Measurements from ENCODE around the gene GRIK4. TPM values are rescaled to one million over a fixed set of nuclear protein-coding genes. Genes with fewer than 3 reads are reported as not detected.
A peak's percentile ranks its signal among the peaks of the same experiment; 100 is the strongest.

The GRIK4 gene
- total and polyA plus RNA-seq, 2 of the 4 experiments (the other 2 are of a cell fraction), result 0.18 to 0.38 TPM

DNA sequence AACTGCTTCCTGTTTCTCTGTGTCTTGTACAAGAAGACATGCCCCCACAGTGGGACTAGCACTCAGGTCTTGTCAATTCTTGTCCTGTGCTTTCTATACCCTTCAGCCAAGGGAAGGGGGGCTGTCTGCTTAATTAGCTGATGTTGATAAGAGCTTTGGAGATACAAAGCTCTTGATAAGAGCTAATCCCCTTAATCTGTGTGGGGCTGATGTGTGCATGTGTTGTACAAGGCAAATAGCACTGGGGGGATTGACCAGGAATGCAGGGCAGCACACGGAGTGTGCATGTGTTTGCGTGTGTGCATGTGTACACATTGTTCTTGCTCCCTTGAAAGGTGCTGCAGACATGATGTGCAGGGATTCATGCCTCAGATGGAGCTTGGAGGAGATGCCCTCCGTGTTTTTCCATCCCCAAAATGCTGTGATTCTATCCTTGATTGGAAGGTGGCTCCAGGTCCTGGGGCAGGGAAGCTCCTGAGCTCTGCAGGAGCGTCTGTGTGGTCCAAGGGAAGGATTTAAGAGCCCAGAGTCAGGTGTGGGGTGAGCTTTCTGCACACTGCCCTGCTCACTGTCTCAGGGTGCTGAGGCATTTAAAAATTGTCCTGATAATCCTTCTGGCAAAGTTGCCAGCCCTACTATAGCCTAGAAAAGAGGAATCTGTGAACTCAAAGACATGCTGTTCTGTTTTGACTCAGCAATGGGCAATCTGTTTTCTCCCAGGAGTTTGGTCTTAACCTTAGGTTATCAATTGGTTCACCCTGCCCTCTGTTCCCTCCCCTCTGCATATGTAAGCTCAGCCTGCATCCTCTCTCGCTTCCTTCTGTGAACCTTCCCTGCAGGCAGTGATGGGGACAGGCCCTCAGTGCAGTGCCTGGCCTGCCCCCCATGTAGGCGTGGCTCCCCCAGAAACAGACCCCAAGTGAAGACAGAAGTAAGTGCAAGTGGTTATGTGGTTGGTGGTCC lies 102.0 kb downstream of the GRIK4 start:
- Histone ChIP-seq H3K27ac (ENCODE audit: insufficient read depth, low read length) (peak overlapping the region; percentile 27; the same call in 1 of the 2 replicates), H3K14ac (replicated peaks; ENCODE audit: low read depth, low read length) (no peak overlapping the region), H4K20me1 (ENCODE audit: insufficient read depth, low read length) (no peaks in the 10 kb centered on the region), H2AK5ac (ENCODE audit: low read depth, low read length) (no peak overlapping the region), H3K18ac (ENCODE audit: low read depth, low read length) (peak overlapping the region; percentile 6; the same call in 1 of the 2 replicates), H3K79me1 (ENCODE audit: low read depth in 1 of 2, low read length in 2 of 2) (no peaks in the 10 kb centered on the region), H2BK5ac (ENCODE audit: low read depth, low read length, poor library complexity, severe bottlenecking) (no peak overlapping the region), H4K8ac (ENCODE audit: low read depth in 2 of 2, low read length in 2 of 2) (no peak overlapping the region), H3K4me1 (ENCODE audit: control insufficient read depth, insufficient read depth, low read length) (peaks cover 14% of the 10 kb centered on the region; the same call in 1 of the 2 replicates), H3K4me2 (ENCODE audit: low read depth, low read length) (peak overlapping the region; percentile 17; the same call in 1 of the 2 replicates), H2BK15ac (ENCODE audit: low read depth, low read length) (no peak overlapping the region), H3K56ac (ENCODE audit: extremely low read depth, insufficient read depth, low read length) (no peak overlapping the region), H3K23ac (ENCODE audit: low read depth, low read length) (no peak overlapping the region), H3K27me3 (ENCODE audit: control insufficient read depth, insufficient read depth, low read length) (no peaks in the 10 kb centered on the region), H2BK20ac (ENCODE audit: low read depth, low read length) (no peak overlapping the region), H2AFZ (replicated peaks; ENCODE audit: low read length, poor library complexity) (peak overlapping the region; percentile 4), H3K4ac (ENCODE audit: low read depth, low read length) (no peak overlapping the region), H4K5ac (ENCODE audit: low read depth, low read length) (no peak overlapping the region; the same call in 1 of the 2 replicates), H3K9me3 (ENCODE audit: control insufficient read depth, insufficient read depth, low read length) (peaks cover 2% of the 10 kb centered on the region; the same call in 1 of the 2 replicates), H4K91ac (ENCODE audit: insufficient read depth, low read depth, low read length) (no peak overlapping the region; the same call in 1 of the 2 replicates), H3K9ac (ENCODE audit: low read depth, low read length) (no peak overlapping the region), H3K4me3 (ENCODE audit: insufficient read depth, low read depth, low read length) (no peak overlapping the region), H2BK120ac (ENCODE audit: low read depth, low read length) (no peak overlapping the region), H3K9me1 (ENCODE audit: insufficient read depth, low read length) (no peaks in the 10 kb centered on the region), H3K36me3 (ENCODE audit: control insufficient read depth, insufficient read depth, low read length) (no peaks in the 10 kb centered on the region), H2AK9ac (replicated peaks; ENCODE audit: low read depth, low read length, poor library complexity) (no peak overlapping the region)
- no TSS peak for BruUV-seq (replicated peaks)
- TF ChIP-seq BHLHE40 (IDR thresholded peaks at IDR 0.05; ENCODE audit: low read depth, low read length) (no peak), CHD1 (IDR thresholded peaks at IDR 0.05; ENCODE audit: low read depth, low read length) (no peak)
- ATAC-seq (ENCODE audit: low read depth), result peak; percentile 22; the same call in 1 of the 2 replicates
- intact Hi-C loops (cut with micrococcal nuclease), result no loop called here
- in situ Hi-C loops (cut with MboI; ENCODE audit: low sequenced_read_pairs), result no loop called here
- dilution Hi-C loops (cut with HindIII; ENCODE audit: low sequenced_read_pairs, unreplicated experiment), result no loop called here
- WGBS, 2 experiments (ENCODE audit: extremely low coverage in 2 of 2, insufficient read length in 1 of 2), result 71% methylated on average over 2 of the region's 6 CpGs; no CpG with 5 or more reads in 1 of the 2 experiments
- ChIA-PET POLR2A (ENCODE audit: unreplicated experiment) (no interaction called here), CTCF (no interaction called here)
- DNase-seq, result no peak
